HepG2 (cell line): ENCODE data around the gene NCBP1. TPM values are rescaled to one million over a fixed set of nuclear protein-coding genes. Genes with fewer than 3 reads are reported as not detected.

Experiments used
- ATAC-seq: fragments of 200-7000 bp; cut with Tn5 transposase; 3 replicates; pipeline ENCODE4 v1.9.1; 2020; ENCODE audit warnings: mild to moderate bottlenecking, moderate library complexity
- BruUV-seq: library from RNA; stranded (reverse); fragments of 400-500 nt; replicated peaks from 2 replicates; lab custom pipeline; 2021; lab: Mats Ljungman, UMichigan
- CTCF ChIA-PET: fragments of 300-600 bp; formaldehyde crosslinking; extraction: SDS; loops from one replicate; lab custom pipeline; 2021; ENCODE audit warnings: low total read pairs, inconsistent platforms, low intra/inter-chr PET ratio; lab: Yijun Ruan, JAX
- POLR2A ChIA-PET: fragments of 350-600 bp; sonication (Branson Sonifier 250); formaldehyde crosslinking; loops from one replicate; lab custom pipeline; 2020; ENCODE audit warnings: antibody characterized with exemption, inconsistent platforms; lab: Yijun Ruan, JAX
- DNase-seq: peaks from one replicate; pipeline ENCODE4 v3.0.0-alpha.2; 2015; ENCODE audit warnings: low spot score
- FAIRE-seq: peaks from 3 replicates; lab custom pipeline; 2011; peaks lifted over from hg19 to GRCh38; lab: Jason Lieb, UNC
- H2AFZ ChIP-seq: one replicate; pipeline ENCODE4 v1.6.1; 2011; ENCODE audit warnings: low read length, inconsistent platforms
- H3K27ac ChIP-seq: fragments of 300-600 bp; 3 replicates; pipeline ENCODE4 v1.8.0; 2011; ENCODE audit warnings: mixed run types, mild to moderate bottlenecking, mixed read lengths, low read length, inconsistent platforms; ENCODE audit not compliant: insufficient read depth; ENCODE audit errors: extremely low read length
- H3K27me3 ChIP-seq, 2 experiments: fragments of 200-600 bp in 1 of 2; 2 replicates in 1 of 2; 3 replicates in 1 of 2; pipeline versions ENCODE4 v1.6.0 to v1.8.0; 2011; ENCODE audit warnings: low read length in 2 of 2, mild to moderate bottlenecking in 2 of 2, moderate library complexity in 2 of 2, inconsistent platforms in 1 of 2; ENCODE audit not compliant: insufficient read depth in 2 of 2, control insufficient read depth in 1 of 2
- H3K36me3 ChIP-seq, 2 experiments: fragments of 200-600 bp in 1 of 2; replicated peaks in 1 of 2; 2 replicates in 1 of 2; 3 replicates in 1 of 2; pipeline versions ENCODE4 v1.5.1 to v1.8.0; 2011; ENCODE audit warnings: low read length in 2 of 2, inconsistent platforms in 1 of 2; ENCODE audit not compliant: insufficient read depth in 2 of 2, control insufficient read depth in 1 of 2
- H3K4me1 ChIP-seq: 2 replicates; pipeline ENCODE4 v1.5.1; 2012; ENCODE audit warnings: low read length, inconsistent platforms; ENCODE audit not compliant: insufficient read depth
- H3K4me2 ChIP-seq: 2 replicates; pipeline ENCODE4 v1.6.0; 2011; ENCODE audit warnings: low read depth, low read length, inconsistent platforms
- H3K4me3 ChIP-seq, 3 experiments: fragments of 200-600 bp in 1 of 3; sonication (generic), shearing (Covaris generic) in 1 of 3; replicated peaks in 1 of 3; 2 replicates each; pipeline ENCODE4 v1.5.1; 2011 to 2016; ENCODE audit warnings: low read length in 3 of 3, inconsistent platforms in 2 of 3, low read depth in 2 of 3, mild to moderate bottlenecking in 2 of 3, control low read depth in 1 of 3, mixed read lengths in 1 of 3; ENCODE audit not compliant: insufficient read depth in 1 of 3
- H3K79me2 ChIP-seq: one replicate; pipeline ENCODE4 v1.6.1; 2011; ENCODE audit warnings: low read length, inconsistent platforms; ENCODE audit not compliant: insufficient read depth
- H3K9ac ChIP-seq: 2 replicates; pipeline ENCODE4 v1.6.0; 2011; ENCODE audit warnings: mild to moderate bottlenecking, low read depth, low read length, inconsistent platforms; ENCODE audit not compliant: insufficient read depth
- H3K9me3 ChIP-seq: 2 replicates; pipeline ENCODE4 v1.5.1; 2012; ENCODE audit warnings: mild to moderate bottlenecking, low read length
- H4K20me1 ChIP-seq: 2 replicates; pipeline ENCODE4 v1.6.0; 2011; ENCODE audit warnings: inconsistent platforms, mild to moderate bottlenecking, low read length, moderate library complexity; ENCODE audit not compliant: insufficient read depth
- AFF4 ChIP-seq: sonication (generic); formaldehyde crosslinking; IDR thresholded peaks from 2 replicates; pipeline ENCODE4 v1.4.0; 2020; ENCODE audit warnings: missing genetic modification reagents
- HOMEZ ChIP-seq: IDR thresholded peaks from 2 replicates; pipeline ENCODE4 v1.6.1; 2016; ENCODE audit warnings: low read depth
- JUND ChIP-seq: sonication (generic); formaldehyde crosslinking; IDR thresholded peaks from 2 replicates; pipeline ENCODE4 v1.8.0; 2022; ENCODE audit warnings: mild to moderate bottlenecking, missing genetic modification reagents
- MNT ChIP-seq: fragments of 450-650 bp; IDR thresholded peaks from 2 replicates; pipeline ENCODE4 v1.6.1; 2016
- NONO ChIP-seq, 2 experiments: fragments of 450-650 bp in 1 of 2; sonication (generic) in 1 of 2; formaldehyde crosslinking in 1 of 2; IDR thresholded peaks in 1 of 2; conservative IDR thresholded peaks in 1 of 2; 2 replicates each; pipeline versions ENCODE4 v1.6.1 to v1.8.0; 2017 to 2022; ENCODE audit warnings: mild to moderate bottlenecking in 1 of 2, missing genetic modification reagents in 1 of 2, moderate library complexity in 1 of 2
- PAWR ChIP-seq: sonication (generic); formaldehyde crosslinking; IDR thresholded peaks from 2 replicates; pipeline ENCODE4 v1.4.0; 2020; ENCODE audit warnings: missing genetic modification reagents, mild to moderate bottlenecking, borderline replicate concordance
- SMAD9 ChIP-seq: sonication (generic); formaldehyde crosslinking; IDR thresholded peaks from 2 replicates; pipeline ENCODE4 v1.5.1; 2020; ENCODE audit warnings: mild to moderate bottlenecking, missing genetic modification reagents
- ZNF24 ChIP-seq: fragments of 450-650 bp; IDR thresholded peaks from 2 replicates; pipeline ENCODE4 v1.6.1; 2017; ENCODE audit warnings: antibody characterized with exemption, mild to moderate bottlenecking
- ZNF414 ChIP-seq: sonication (generic); formaldehyde crosslinking; IDR thresholded peaks from 2 replicates; pipeline ENCODE4 v1.5.0; 2020; ENCODE audit warnings: missing genetic modification reagents
- ZNF44 ChIP-seq: sonication (generic); formaldehyde crosslinking; IDR thresholded peaks from 2 replicates; pipeline ENCODE4 v1.5.1; 2020; ENCODE audit warnings: mild to moderate bottlenecking, missing genetic modification reagents
- ZNF460 ChIP-seq: sonication (generic); formaldehyde crosslinking; IDR thresholded peaks from 2 replicates; pipeline ENCODE4 v1.5.1; 2020; ENCODE audit warnings: missing genetic modification reagents, mild to moderate bottlenecking, borderline replicate concordance
- ZNF558 ChIP-seq: sonication (generic); formaldehyde crosslinking; IDR thresholded peaks from 2 replicates; pipeline ENCODE4 v1.9.0; 2022; ENCODE audit warnings: mild to moderate bottlenecking, missing genetic modification reagents, borderline replicate concordance
- ZNF580 ChIP-seq: IDR thresholded peaks from 2 replicates; pipeline ENCODE4 v1.6.1; 2016; ENCODE audit warnings: low read depth, borderline replicate concordance
- ZNF790 ChIP-seq: sonication (generic); formaldehyde crosslinking; IDR thresholded peaks from 2 replicates; pipeline ENCODE4 v1.8.0; 2022; ENCODE audit warnings: missing genetic modification reagents, mild to moderate bottlenecking, borderline replicate concordance
- ZSCAN31 ChIP-seq: sonication (generic); formaldehyde crosslinking; IDR thresholded peaks from 2 replicates; pipeline ENCODE4 v1.5.0; 2020; ENCODE audit warnings: low read depth, mild to moderate bottlenecking, missing genetic modification reagents
- WGBS: methylation state at CpG from one replicate; pipeline ENCODE4 v1.1.6; 2017; ENCODE audit warnings: low lambda C conversion rate; 5-methylcytosine and 5-hydroxymethylcytosine counted together
- in situ Hi-C: cut with HindIII; loops from 2 replicates; pipeline ENCODE4 v1.10.0; 2017; ENCODE audit warnings: low pct_unique_long_range_greater_than_20kb; ENCODE audit not compliant: extremely low pct_ligation_motif_present
- intact Hi-C: fragments of 100-400 bp; cut with micrococcal nuclease; formaldehyde crosslinking; loops from one replicate; pipeline ENCODE4 v1.10.0; 2022; ENCODE audit not compliant: unreplicated experiment
- polyA plus RNA-seq, 8 experiments: library from polyadenylated mRNA; depleted of rRNA in 3 of 8; stranded (reverse) in 7 of 8; unstranded in 1 of 8; fragments of >200 nt; fragmentation: Illumina TruSeq in 4 of 8; extraction: Trizol in 4 of 8; gene quantifications; 2 replicates each; pipeline versions ENCODE4 v1.2.1 to v1.2.3, GENCODE V29; 2011 to 2016; ENCODE audit warnings: low read depth in 4 of 8, missing spikeins in 1 of 8, mixed read lengths in 1 of 8; ENCODE audit not compliant: insufficient read depth in 1 of 8
- total RNA-seq, 5 experiments: library from RNA; depleted of rRNA; stranded (reverse); fragments of >200 nt; fragmentation: Illumina TruSeq; extraction: Trizol; gene quantifications; 2 replicates each; pipeline ENCODE4 v1.2.3, GENCODE V29; 2016; ENCODE audit warnings: low read depth in 1 of 5

Gene NCBP1
- total and polyA plus RNA-seq, 2 of the 13 experiments (the other 11 are each of a cell fraction or from before 2014, with no cell fraction given), result 13.3 to 40.2 TPM

- TF ChIP-seq AFF4 (CRISPR knock-in tag) (no peak), ZNF580 (CRISPR knock-in tag) (no peak), ZSCAN31 (CRISPR knock-in tag) (no peak), ZNF414 (CRISPR knock-in tag) (no peak), SMAD9 (no peak)
These were observed 39.2 kb upstream of the NCBP1 start (continued) for GRCh38 chr9:97594381-97594921.

GRCh38 chr9:97596906-97597305 is 36.7 kb upstream of the NCBP1 start:
- no peak overlapping the region for H2AFZ ChIP-seq
- peaks cover 6% of the 10 kb centered on the region for H3K4me1 ChIP-seq
- ATAC-seq, result no peak
- intact Hi-C loops (loop anchor here (5.0 kb wide), 1 partner anchor 740 kb away; no protein-coding TSS in a partner anchor), in situ Hi-C loops (loop anchor here (10.0 kb wide), 1 partner anchor 132 kb away; no protein-coding TSS in a partner anchor)
- H3K9me3 ChIP-seq, result no peaks in the 10 kb centered on the region
- FAIRE-seq, result no peak
- POLR2A ChIA-PET, result no interaction called here
- H3K36me3 ChIP-seq, result peaks cover 6 to 12% of the 10 kb centered on the region in 2 experiments
- no peaks in the 10 kb centered on the region for H3K27me3 ChIP-seq
- H3K9ac ChIP-seq, result no peak overlapping the region
- no peaks in the 10 kb centered on the region for H3K79me2 ChIP-seq
- 61% methylated on average over 4 of the region's 4 CpGs for WGBS
- CTCF ChIA-PET, result interaction anchor here (3.4 kb wide), 1 partner anchor 128 kb away, joined by 23 read pairs; no protein-coding TSS in a partner anchor
- no peaks in the 10 kb centered on the region for H4K20me1 ChIP-seq
- no peak overlapping the region for H3K4me3 ChIP-seq
- no peak overlapping the region for H3K27ac ChIP-seq
- no peak overlapping the region for H3K4me2 ChIP-seq
- no peak for DNase-seq
- no TSS peak for BruUV-seq
- TF ChIP-seq HOMEZ, result no peak
- TF ChIP-seq ZNF460, result no peak
- no peak for TF ChIP-seq NONO (IDR thresholded peaks at IDR 0.05)
- no peak for TF ChIP-seq NONO (CRISPR knock-in tag; conservative IDR thresholded peaks at IDR 0.05)
- no peak for TF ChIP-seq ZNF24
- no peak for TF ChIP-seq ZNF44 (CRISPR knock-in tag)
- TF ChIP-seq ZNF558 (CRISPR knock-in tag), result no peak
- TF ChIP-seq PAWR (CRISPR knock-in tag), result no peak
- no peak for TF ChIP-seq MNT
- TF ChIP-seq JUND, result no peak
- no peak for TF ChIP-seq ZNF790
